ENCODE data around the gene NEURL1B. TPM values are rescaled to one million over a fixed set of nuclear protein-coding genes. Genes with fewer than 3 reads are reported as not detected.

The NEURL1B gene
- polyA plus RNA-seq, 1 donor (not counting 4 experiments of a cell fraction or from before 2014, with no cell fraction given) = 0.43 TPM

DNA sequence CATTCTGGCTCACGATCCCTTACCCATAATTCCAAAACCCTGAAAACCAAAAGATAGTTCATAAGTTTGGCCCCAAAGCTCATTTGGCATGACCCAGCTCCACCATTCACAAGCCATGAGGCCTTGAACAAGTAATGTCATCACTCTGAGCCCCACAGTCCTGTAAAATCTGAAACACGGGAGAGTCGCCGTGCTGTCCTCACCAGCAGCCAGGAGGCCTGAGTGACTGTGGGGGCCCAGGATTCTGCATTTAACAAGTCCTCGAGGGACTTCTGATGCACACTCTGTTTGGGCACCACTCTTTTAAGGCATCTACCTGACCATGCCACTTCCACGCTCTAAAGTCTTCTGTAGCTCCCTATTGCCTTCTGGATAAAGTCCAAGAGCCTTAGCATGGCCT is 89.2 kb downstream of the NEURL1B start:
- Histone ChIP-seq H3K9ac (ENCODE audit: control insufficient read depth, extremely low read depth, insufficient read depth, low read length) (no peak overlapping the region), H3K36me3 (ENCODE audit: control insufficient read depth in 2 of 2, extremely low read depth in 1 of 2, insufficient read depth in 2 of 2, low read length in 2 of 2) (no peaks in the 10 kb centered on the region), H4K20me1 (ENCODE audit: control insufficient read depth, extremely low read depth, insufficient read depth, low read length) (no peaks in the 10 kb centered on the region), H3K27ac (ENCODE audit: control insufficient read depth, insufficient read depth, low read length) (no peak overlapping the region), H3K79me2 (ENCODE audit: control insufficient read depth, insufficient read depth, low read length) (no peaks in the 10 kb centered on the region), H3K9me1 (ENCODE audit: control insufficient read depth, extremely low read depth, insufficient read depth, low read length) (no peaks in the 10 kb centered on the region), H3K27me3 (ENCODE audit: control insufficient read depth, extremely low read depth, insufficient read depth, low read length) (no peaks in the 10 kb centered on the region), H3K4me1 (ENCODE audit: control insufficient read depth, extremely low read depth, insufficient read depth, low read length) (peaks cover 32% of the 10 kb centered on the region), H2AFZ (ENCODE audit: control insufficient read depth, low read length) (no peak overlapping the region), H3K9me3 (ENCODE audit: control insufficient read depth, low read depth, low read length) (no peaks in the 10 kb centered on the region), H3K4me2 (ENCODE audit: control insufficient read depth, extremely low read depth, insufficient read depth, low read depth, low read length) (no peak overlapping the region), H3K4me3 (ENCODE audit: control insufficient read depth in 2 of 3, extremely low read depth in 1 of 3, insufficient read depth in 2 of 3, low read depth in 1 of 3, low read length in 3 of 3) (no peak overlapping the region)
- DNase-seq (ENCODE audit: low read depth, low spot score) = no peak
- FAIRE-seq = no peak
- dilution Hi-C loops (cut with MboI; ENCODE audit: extremely low pct_ligation_motif_present, low sequenced_read_pairs) = no loop called here
- TF ChIP-seq EZH2 (IDR thresholded peaks at IDR 0.05; ENCODE audit: low read length) = no peak
- TF ChIP-seq, protein P1, sequence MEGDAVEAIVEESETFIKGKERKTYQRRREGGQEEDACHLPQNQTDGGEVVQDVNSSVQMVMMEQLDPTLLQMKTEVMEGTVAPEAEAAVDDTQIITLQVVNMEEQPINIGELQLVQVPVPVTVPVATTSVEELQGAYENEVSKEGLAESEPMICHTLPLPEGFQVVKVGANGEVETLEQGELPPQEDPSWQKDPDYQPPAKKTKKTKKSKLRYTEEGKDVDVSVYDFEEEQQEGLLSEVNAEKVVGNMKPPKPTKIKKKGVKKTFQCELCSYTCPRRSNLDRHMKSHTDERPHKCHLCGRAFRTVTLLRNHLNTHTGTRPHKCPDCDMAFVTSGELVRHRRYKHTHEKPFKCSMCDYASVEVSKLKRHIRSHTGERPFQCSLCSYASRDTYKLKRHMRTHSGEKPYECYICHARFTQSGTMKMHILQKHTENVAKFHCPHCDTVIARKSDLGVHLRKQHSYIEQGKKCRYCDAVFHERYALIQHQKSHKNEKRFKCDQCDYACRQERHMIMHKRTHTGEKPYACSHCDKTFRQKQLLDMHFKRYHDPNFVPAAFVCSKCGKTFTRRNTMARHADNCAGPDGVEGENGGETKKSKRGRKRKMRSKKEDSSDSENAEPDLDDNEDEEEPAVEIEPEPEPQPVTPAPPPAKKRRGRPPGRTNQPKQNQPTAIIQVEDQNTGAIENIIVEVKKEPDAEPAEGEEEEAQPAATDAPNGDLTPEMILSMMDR (optimal IDR thresholded peaks at IDR 0.05 in 1 of 3, IDR thresholded peaks at IDR 0.05 in 1 of 3, conservative IDR thresholded peaks at IDR 0.05 in 1 of 3; ENCODE audit: extremely low read depth in 1 of 3, insufficient read depth in 2 of 3, low read length in 3 of 3) = no peak

DNA sequence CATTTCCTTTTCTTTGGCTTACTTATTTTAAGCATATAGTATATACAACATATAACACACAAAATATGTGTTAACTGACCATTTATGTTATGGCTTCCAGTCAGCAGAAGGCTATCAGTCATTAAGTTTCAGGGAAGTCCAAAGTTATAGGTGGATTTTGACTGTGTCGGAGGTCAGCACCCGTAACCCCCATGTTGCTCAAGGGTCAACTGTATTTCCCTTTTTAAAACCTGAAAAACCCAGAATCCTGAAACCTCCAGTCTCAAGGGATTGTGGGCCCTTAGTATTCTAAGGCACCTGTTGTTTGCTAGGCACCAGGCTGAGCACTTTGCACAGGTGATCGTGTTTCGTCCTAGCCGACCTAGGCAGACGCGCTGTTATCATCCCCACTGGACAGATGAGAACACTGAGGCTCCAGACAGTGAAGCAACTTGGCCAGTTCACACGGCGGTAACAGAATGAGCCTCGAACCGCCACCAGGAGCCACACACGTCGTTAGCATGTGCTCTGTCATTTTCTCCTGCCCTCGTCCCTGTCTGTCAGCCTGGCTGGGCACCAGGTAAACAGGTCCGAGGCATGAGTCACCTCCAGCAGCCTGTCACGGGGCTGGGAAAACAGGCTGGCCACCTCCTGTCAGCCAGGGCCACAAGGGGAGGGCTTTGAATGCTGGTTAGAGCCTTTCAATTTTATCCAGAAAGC is 90.1 kb downstream of the NEURL1B start:
- H3K36me3 ChIP-seq (ENCODE audit: control insufficient read depth in 2 of 2, extremely low read depth in 1 of 2, insufficient read depth in 2 of 2, low read length in 2 of 2) = no peaks in the 10 kb centered on the region
- no peaks in the 10 kb centered on the region for H3K79me2 ChIP-seq (ENCODE audit: control insufficient read depth, insufficient read depth, low read length)
- dilution Hi-C loops (cut with MboI; ENCODE audit: extremely low pct_ligation_motif_present, low sequenced_read_pairs) = no loop called here
- peak overlapping the region; percentile 92 for H3K9ac ChIP-seq (ENCODE audit: control insufficient read depth, extremely low read depth, insufficient read depth, low read length)
- H3K4me1 ChIP-seq (ENCODE audit: control insufficient read depth, extremely low read depth, insufficient read depth, low read length) = peaks cover 32% of the 10 kb centered on the region
- peak overlapping the region; percentile 29 for H2AFZ ChIP-seq (ENCODE audit: control insufficient read depth, low read length)
- no peak overlapping the region for H3K4me2 ChIP-seq (ENCODE audit: control insufficient read depth, extremely low read depth, insufficient read depth, low read depth, low read length)
- no peak for TF ChIP-seq EZH2 (IDR thresholded peaks at IDR 0.05; ENCODE audit: low read length)
- TF ChIP-seq, protein P1 (optimal IDR thresholded peaks at IDR 0.05 in 1 of 3, IDR thresholded peaks at IDR 0.05 in 1 of 3, conservative IDR thresholded peaks at IDR 0.05 in 1 of 3; ENCODE audit: extremely low read depth in 1 of 3, insufficient read depth in 2 of 3, low read length in 3 of 3) = peak in 1 of 3 experiments; percentile 8
- H3K9me3 ChIP-seq (ENCODE audit: control insufficient read depth, low read depth, low read length) = no peaks in the 10 kb centered on the region
- H4K20me1 ChIP-seq (ENCODE audit: control insufficient read depth, extremely low read depth, insufficient read depth, low read length) = no peaks in the 10 kb centered on the region
- DNase-seq (ENCODE audit: low read depth, low spot score) (peak; percentile 44), FAIRE-seq (peak; percentile 59)
- H3K27me3 ChIP-seq (ENCODE audit: control insufficient read depth, extremely low read depth, insufficient read depth, low read length) = no peaks in the 10 kb centered on the region
- H3K4me3 ChIP-seq (ENCODE audit: control insufficient read depth in 2 of 3, extremely low read depth in 1 of 3, insufficient read depth in 2 of 3, low read depth in 1 of 3, low read length in 3 of 3) = no peak overlapping the region
- H3K27ac ChIP-seq (ENCODE audit: control insufficient read depth, insufficient read depth, low read length) = peak overlapping the region; percentile 98
- H3K9me1 ChIP-seq (ENCODE audit: control insufficient read depth, extremely low read depth, insufficient read depth, low read length) = no peaks in the 10 kb centered on the region

All from keratinocyte (primary cell).